Measurements from ENCODE around the gene SORCS2. TPM values are rescaled to one million over a fixed set of nuclear protein-coding genes. Genes with fewer than 3 reads are reported as not detected.

Gene SORCS2
- total and polyA plus RNA-seq, 2 of the 8 experiments (the other 6 are each of a cell fraction or from before 2014, with no cell fraction given), result 0.36 to 1.8 TPM

DNA sequence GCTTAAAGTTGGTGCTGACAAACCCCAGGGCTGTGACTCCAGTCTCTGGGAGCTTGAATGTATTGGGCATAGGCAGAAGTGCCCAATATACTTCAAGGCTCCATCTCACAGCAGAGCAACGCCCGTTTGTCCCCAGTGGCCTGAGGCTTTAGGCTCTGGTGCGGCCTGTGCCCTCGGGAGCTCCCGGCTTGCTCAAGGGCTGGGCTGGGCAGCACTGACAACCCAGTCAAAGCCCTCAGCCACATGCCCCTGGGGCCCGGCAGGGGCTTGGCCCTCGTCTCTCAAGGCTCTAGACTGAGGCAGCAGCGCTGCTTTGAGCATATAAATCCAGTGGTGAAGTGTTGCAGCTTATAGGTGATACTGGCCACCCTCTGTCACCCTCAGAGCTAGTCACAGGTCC lies 543.6 kb downstream of the SORCS2 start (continued):
- TF ChIP-seq TAF7 (optimal IDR thresholded peaks at IDR 0.05; ENCODE audit: borderline replicate concordance, low read depth, low read length), result no peak
